ENCODE measurements around the gene AZIN2.

DNA sequence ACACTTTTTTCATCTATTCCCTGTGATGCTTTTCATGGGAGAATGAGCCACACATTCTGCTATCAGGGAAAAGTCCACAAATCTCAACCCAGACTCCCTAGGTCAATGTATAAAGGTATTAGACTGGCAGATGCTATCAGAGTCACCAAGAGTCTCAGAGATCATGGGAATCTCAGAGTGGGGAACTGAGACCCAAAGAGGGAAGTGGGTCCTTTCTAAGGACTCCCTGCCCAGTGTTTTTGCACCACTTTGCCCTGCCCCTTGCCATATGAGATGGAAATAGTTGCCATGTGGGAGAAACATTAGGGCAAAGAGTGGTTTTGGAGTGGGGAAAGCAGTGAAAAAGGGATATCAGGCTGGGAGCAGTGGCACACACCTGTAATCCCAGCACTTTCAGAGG is 19.1 kb upstream of the AZIN2 start:
- TF ChIP-seq GABPA (IDR thresholded peaks at IDR 0.05 in 1 of 2, conservative IDR thresholded peaks at IDR 0.05 in 1 of 2): no peak
- no peak for TF ChIP-seq RXRA (IDR thresholded peaks at IDR 0.05)
- TF ChIP-seq, protein P1, sequence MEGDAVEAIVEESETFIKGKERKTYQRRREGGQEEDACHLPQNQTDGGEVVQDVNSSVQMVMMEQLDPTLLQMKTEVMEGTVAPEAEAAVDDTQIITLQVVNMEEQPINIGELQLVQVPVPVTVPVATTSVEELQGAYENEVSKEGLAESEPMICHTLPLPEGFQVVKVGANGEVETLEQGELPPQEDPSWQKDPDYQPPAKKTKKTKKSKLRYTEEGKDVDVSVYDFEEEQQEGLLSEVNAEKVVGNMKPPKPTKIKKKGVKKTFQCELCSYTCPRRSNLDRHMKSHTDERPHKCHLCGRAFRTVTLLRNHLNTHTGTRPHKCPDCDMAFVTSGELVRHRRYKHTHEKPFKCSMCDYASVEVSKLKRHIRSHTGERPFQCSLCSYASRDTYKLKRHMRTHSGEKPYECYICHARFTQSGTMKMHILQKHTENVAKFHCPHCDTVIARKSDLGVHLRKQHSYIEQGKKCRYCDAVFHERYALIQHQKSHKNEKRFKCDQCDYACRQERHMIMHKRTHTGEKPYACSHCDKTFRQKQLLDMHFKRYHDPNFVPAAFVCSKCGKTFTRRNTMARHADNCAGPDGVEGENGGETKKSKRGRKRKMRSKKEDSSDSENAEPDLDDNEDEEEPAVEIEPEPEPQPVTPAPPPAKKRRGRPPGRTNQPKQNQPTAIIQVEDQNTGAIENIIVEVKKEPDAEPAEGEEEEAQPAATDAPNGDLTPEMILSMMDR (IDR thresholded peaks at IDR 0.05; ENCODE audit: low read depth, low read length, missing input control): no peak
- no peak for TF ChIP-seq TAF1 (conservative IDR thresholded peaks at IDR 0.05)
- TF ChIP-seq, protein P2, sequence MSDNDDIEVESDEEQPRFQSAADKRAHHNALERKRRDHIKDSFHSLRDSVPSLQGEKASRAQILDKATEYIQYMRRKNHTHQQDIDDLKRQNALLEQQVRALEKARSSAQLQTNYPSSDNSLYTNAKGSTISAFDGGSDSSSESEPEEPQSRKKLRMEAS (IDR thresholded peaks at IDR 0.05): no peak
- no peak for TF ChIP-seq RAD21 (IDR thresholded peaks at IDR 0.05)
- TF ChIP-seq, protein P3, sequence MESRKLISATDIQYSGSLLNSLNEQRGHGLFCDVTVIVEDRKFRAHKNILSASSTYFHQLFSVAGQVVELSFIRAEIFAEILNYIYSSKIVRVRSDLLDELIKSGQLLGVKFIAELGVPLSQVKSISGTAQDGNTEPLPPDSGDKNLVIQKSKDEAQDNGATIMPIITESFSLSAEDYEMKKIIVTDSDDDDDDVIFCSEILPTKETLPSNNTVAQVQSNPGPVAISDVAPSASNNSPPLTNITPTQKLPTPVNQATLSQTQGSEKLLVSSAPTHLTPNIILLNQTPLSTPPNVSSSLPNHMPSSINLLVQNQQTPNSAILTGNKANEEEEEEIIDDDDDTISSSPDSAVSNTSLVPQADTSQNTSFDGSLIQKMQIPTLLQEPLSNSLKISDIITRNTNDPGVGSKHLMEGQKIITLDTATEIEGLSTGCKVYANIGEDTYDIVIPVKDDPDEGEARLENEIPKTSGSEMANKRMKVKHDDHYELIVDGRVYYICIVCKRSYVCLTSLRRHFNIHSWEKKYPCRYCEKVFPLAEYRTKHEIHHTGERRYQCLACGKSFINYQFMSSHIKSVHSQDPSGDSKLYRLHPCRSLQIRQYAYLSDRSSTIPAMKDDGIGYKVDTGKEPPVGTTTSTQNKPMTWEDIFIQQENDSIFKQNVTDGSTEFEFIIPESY (IDR thresholded peaks at IDR 0.05): no peak
- no peak for TF ChIP-seq EGR1 (IDR thresholded peaks at IDR 0.05; ENCODE audit: low read depth in 2 of 2)

Measured in liver (tissue), 3 donors.